Nephron progenitor cell (in vitro differentiated cells): ENCODE data around the gene RSRC1.
A peak's percentile ranks its signal among the peaks of the same experiment; 100 is the strongest.

Source experiments
- DNase-seq: peaks from one replicate; pipeline ENCODE4 v3.0.0; 2021
- H3K27ac Mint-ChIP-seq: 2 replicates; pipeline ENCODE4 v1.8.0; 2021; ENCODE audit warnings: mild to moderate bottlenecking, moderate library complexity, mixed read lengths
- H3K27me3 Mint-ChIP-seq: 2 replicates; pipeline ENCODE4 v1.8.0; 2021; ENCODE audit warnings: mild to moderate bottlenecking, low read depth, mixed read lengths; ENCODE audit not compliant: poor library complexity
- H3K36me3 Mint-ChIP-seq: 2 replicates; pipeline ENCODE4 v1.8.0; 2021; ENCODE audit warnings: low read depth, mixed read lengths
- H3K4me1 Mint-ChIP-seq: 2 replicates; pipeline ENCODE4 v1.8.0; 2021; ENCODE audit warnings: mixed read lengths
- H3K4me3 Mint-ChIP-seq: 2 replicates; pipeline ENCODE4 v1.8.0; 2021; ENCODE audit warnings: mild to moderate bottlenecking, moderate library complexity, mixed read lengths
- H3K9me3 Mint-ChIP-seq: 2 replicates; pipeline ENCODE4 v1.8.0; 2021; ENCODE audit warnings: mild to moderate bottlenecking, moderate library complexity, mixed read lengths
- CTCF ChIP-seq: fragments of 200-600 bp; sonication (generic); IDR thresholded peaks from 2 replicates; pipeline ENCODE4 v1.5.0; 2021; ENCODE audit warnings: antibody characterized with exemption

Gene RSRC1

GRCh38 chr3:158085358-158085757, 24.5 kb upstream of the RSRC1 start:
- Mint-ChIP-seq H3K27ac (no peak overlapping the region), H3K27me3 (peaks cover 26% of the 10 kb centered on the region), H3K4me1 (no peaks in the 10 kb centered on the region), H3K36me3 (no peaks in the 10 kb centered on the region), H3K4me3 (no peak overlapping the region), H3K9me3 (no peaks in the 10 kb centered on the region)
- no peak for TF ChIP-seq CTCF
- DNase-seq = no peak

GRCh38 chr3:158085931-158086330, 24.0 kb upstream of the RSRC1 start:
- Mint-ChIP-seq H3K36me3 (no peaks in the 10 kb centered on the region), H3K27ac (no peak overlapping the region), H3K4me1 (no peaks in the 10 kb centered on the region), H3K9me3 (no peaks in the 10 kb centered on the region), H3K27me3 (peaks cover 30% of the 10 kb centered on the region), H3K4me3 (no peak overlapping the region)
- no peak for DNase-seq
- no peak for TF ChIP-seq CTCF

GRCh38 chr3:158086361-158086760, 23.5 kb upstream of the RSRC1 start:
- Mint-ChIP-seq H3K27ac (no peak overlapping the region), H3K4me1 (no peaks in the 10 kb centered on the region), H3K4me3 (no peak overlapping the region), H3K9me3 (no peaks in the 10 kb centered on the region), H3K27me3 (peaks cover 30% of the 10 kb centered on the region), H3K36me3 (no peaks in the 10 kb centered on the region)
- DNase-seq = no peak
- TF ChIP-seq CTCF = no peak

GRCh38 chr3:158086776-158087175, 23.1 kb upstream of the RSRC1 start:
- no peak overlapping the region for H3K27ac Mint-ChIP-seq
- no peak for DNase-seq
- no peak for TF ChIP-seq CTCF
- no peaks in the 10 kb centered on the region for H3K9me3 Mint-ChIP-seq
- H3K36me3 Mint-ChIP-seq = no peaks in the 10 kb centered on the region
- no peak overlapping the region for H3K4me3 Mint-ChIP-seq
- peaks cover 30% of the 10 kb centered on the region for H3K27me3 Mint-ChIP-seq
- H3K4me1 Mint-ChIP-seq = no peaks in the 10 kb centered on the region

GRCh38 chr3:158091531-158091930, 18.4 kb upstream of the RSRC1 start:
- no peak overlapping the region for H3K4me3 Mint-ChIP-seq
- no peaks in the 10 kb centered on the region for H3K9me3 Mint-ChIP-seq
- H3K36me3 Mint-ChIP-seq = no peaks in the 10 kb centered on the region
- no peak for DNase-seq
- no peak overlapping the region for H3K27ac Mint-ChIP-seq
- H3K27me3 Mint-ChIP-seq = peaks cover 69% of the 10 kb centered on the region
- peaks cover 5% of the 10 kb centered on the region for H3K4me1 Mint-ChIP-seq
- TF ChIP-seq CTCF = peak; percentile 35

GRCh38 chr3:158093526-158093925, 16.4 kb upstream of the RSRC1 start:
- Mint-ChIP-seq H3K4me1 (peaks cover 16% of the 10 kb centered on the region), H3K27ac (no peak overlapping the region), H3K9me3 (no peaks in the 10 kb centered on the region), H3K36me3 (no peaks in the 10 kb centered on the region), H3K4me3 (no peak overlapping the region), H3K27me3 (peaks cover 78% of the 10 kb centered on the region)
- DNase-seq = no peak
- TF ChIP-seq CTCF = no peak
